NCI-H1417 treated with DMSO at 0.1 percent for 48 hours (cell line): Measurements from ENCODE around the gene ZNF132.
A peak's percentile ranks its signal among the peaks of the same experiment; 100 is the strongest.
"Not testable (repeated sequence)": the region's sequence is repeated elsewhere in the genome, so short reads cannot be mapped to it uniquely, and the experiment has no call there.

Experiments used
- DNase-seq: peaks from one replicate; lab custom pipeline; 2025; lab: John Stamatoyannopoulos, UW

Gene ZNF132

DNA sequence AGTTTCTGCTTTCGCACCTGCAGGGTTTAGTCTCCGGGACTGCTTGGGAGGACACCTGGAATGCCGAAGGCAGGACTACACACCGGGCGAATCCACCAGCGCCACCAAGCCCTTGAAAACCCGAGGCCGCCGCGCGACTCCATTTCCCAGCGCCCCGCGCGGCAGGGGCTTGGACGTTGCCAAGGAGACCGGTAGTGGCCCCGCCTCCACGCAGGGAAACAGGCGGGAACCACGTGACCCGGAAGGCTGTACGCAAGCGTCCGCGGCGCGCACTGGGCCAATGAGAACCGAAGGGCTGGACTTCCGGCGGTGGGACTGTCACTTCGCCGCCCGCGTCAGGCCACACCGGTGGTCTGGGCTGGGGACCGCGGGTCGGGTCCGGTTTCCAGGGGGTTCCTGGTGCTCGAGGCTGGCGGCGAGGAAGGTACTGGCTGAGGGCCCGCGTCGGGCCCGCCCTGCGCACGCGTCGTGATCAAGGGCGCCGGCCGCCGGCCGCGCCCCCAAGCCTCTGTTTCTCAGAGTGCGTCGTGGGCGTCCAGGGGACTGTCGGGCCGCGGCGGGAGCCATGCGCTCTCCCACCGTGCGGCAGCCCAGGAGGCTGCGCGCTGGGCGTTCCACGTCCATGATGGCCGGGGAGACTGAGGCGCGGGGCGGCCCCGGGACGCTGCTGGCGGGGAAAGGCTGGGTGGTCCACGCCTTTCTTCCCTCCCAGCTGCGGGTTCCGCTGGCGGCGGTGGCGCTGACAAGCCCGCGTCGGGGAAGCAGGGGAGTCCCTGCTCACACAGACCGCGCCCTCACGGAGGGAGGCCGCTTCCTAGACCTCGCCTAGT is 27.0 kb upstream of the ZNF132 start, which contains the start of gene ZNF324:
Gene ZNF324, plus strand, starts transcription at position 321 of the 830 bp plus-strand sequence. CDS start 2,106 bp downstream, outside the sequence.
- DNase-seq = peak; percentile 74

DNA sequence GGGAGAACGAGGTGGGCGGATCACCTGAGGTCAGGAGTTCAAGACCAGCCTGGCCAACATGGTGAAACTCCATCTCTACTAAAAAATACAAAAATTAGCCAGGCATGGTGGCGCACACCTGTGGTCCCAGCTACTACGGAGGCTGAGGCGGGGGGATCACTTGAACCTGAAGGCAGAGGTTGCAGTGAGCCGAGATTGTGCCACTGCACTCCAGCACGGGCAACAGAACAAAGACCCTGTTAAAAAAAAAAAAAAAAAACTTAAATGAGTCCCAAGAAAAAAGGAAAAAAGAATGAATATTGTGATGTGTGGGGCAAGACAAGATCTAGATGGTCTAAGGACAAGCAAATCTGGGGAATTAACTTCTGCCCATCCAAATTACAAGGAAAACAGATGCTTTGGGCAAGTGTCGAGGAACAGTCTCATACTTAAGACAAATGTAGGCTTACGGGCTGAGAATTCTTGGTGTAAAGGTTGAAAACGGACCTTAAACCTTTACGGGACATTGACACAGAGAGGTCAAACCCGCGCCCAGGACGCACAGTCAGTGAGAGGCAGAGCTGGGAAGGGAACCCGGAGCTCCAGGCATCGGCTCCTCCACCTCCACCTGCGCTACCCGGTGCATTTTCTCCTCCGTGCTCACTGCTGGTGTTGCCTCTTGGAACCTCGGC is 26.3 kb upstream of the ZNF132 start:
- no peak for DNase-seq

DNA sequence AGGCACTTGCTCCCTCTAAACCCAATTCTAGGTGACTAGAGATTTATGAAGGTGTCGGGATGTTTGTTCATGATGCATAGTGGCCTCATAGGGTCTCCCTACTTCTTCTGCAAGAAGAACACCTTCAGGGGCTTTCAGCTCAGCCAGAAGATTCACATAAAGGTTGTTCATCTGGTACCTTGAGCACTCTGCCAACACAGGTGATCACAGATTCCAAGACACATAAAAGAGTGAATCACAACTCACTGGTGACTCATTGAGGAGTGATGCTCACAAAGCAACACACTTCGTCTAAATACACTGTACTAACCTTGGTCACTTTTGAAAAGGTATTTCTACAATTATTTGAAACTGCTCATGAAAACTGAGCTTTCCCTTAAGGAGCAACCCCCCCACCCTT is 20.1 kb upstream of the ZNF132 start:
- DNase-seq = no peak

DNA sequence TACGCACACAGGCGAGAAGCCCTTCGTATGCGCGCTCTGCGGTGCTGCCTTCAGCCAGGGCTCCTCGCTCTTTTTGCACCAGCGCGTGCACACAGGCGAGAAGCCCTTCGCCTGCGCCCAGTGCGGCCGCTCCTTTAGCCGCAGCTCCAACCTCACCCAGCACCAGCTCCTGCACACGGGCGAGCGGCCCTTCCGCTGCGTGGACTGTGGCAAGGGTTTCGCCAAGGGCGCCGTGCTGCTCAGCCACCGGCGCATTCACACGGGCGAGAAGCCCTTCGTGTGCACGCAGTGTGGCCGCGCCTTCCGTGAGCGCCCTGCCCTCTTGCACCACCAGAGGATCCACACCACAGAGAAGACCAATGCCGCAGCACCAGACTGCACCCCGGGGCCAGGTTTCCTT is 16.2 kb upstream of the ZNF132 start:
- no peak for DNase-seq

DNA sequence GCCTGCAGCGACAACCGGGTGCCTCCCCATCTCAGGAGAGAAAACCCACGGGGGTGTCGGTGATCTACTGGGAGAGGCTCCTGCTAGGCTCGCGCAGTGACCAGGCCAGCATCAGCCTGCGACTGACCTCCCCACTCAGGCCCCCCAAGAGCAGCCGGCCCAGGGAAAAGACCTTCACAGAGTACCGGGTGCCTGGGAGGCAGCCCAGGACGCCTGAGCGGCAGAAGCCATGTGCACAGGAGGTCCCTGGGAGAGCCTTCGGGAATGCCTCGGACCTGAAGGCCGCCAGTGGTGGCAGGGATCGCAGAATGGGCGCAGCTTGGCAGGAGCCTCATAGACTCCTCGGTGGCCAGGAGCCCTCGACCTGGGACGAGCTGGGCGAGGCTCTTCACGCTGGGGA is 15.4 kb upstream of the ZNF132 start:
- no peak for DNase-seq

DNA sequence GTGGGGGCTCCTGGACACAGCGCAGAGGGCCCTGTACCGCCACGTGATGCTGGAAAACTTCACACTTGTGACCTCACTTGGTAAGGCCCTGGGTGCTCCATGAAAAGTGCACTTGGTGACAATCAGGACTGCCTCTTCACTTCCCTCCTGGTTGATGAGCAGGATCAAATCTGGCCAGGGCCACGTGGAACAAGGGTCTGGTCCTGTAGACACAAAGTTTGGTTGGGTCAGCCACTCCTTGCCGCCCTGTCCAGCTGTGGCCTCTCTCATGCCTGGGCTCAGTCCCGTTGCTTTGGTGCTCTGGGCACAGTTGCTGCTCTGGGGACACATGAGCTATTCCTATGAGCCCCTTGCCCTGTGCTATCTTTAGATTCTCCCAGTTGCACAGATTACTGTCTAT is 13.8 kb upstream of the ZNF132 start:
- DNase-seq = no peak

DNA sequence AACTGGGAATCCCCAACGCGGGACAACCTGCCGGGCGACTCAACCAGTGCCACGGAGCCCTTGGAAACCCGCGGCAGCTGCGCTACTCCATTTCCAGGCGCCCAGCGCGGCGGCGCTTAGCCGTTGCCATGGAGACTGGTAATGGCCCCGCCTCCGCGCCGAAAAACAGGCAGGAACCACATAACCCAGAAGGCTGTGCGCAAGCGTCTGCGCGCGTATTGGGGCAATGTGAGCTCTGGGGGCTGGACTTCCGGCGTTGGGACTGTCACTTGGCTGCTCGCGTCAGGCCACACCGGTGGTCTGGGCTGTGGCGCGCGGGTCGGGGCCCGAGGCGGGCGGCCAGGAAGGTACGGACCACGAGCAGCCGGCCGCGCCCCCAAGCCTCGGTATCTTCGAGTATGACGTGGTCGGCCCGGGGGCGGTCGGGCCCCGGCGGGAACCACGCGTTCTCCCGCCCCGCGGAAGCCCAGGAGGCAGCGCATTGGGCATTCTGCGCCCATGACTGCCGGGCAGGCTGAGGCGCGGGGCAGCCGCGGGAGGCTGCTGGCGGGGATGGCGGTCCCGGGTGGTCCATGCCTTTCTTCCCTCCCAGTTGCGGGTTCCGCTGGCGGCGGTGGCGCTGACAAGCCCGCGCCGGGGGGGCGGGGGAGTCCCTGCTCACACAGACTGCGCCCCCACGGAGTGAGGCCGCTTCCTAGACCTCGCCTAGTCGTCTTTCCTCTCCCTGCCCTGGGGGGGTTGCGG is 11.6 kb upstream of the ZNF132 start, which contains the start of gene ZNF324B:
Gene ZNF324B, plus strand, starts transcription at position 265 of the 744 bp plus-strand sequence. CDS start 2,080 bp downstream, outside the sequence.
- DNase-seq = peak; percentile 68

DNA sequence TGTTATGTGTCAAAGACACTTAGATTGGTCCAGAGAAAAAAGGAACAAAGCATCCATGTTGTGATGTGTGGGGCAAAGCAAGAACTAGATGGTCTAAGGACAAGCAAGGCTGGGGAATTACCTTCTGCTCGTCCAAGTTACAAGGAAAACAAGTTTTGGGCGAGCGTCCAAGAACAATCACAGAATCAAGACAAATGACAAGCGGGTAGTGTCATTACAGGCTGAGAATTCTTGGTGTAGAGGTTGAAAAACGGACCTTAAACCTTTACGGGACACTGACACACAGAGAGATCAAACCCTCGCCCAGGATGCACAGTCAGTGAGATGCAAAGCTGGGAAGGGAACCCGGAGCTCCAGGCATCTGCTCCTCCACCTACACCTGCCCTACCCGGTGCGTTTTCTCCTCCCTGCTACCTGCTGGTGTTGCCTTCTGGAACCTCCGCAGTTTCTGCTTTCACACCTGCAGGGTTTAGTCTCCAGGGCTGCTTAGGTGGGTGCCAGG is 11.0 kb upstream of the ZNF132 start:
- no peak for DNase-seq

DNA sequence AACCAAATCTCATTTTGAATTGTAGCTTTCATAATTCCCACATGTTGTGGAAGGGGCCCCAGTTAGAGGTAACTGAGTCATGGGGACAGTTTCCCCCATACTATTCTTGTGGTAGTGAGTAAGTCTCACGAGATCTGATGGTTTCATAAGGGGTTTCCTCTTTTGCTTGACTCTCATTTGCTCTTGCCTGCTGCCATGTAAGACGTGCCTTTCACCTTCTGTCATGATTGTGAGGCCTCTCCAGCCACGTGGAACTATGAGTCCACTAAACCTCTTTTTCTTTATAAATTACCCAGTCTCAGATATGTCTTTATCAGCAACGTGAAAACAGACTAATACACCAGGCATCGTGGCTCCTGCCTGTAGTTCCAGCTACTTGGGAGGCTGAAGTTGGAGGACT is 10.0 kb upstream of the ZNF132 start:
- not testable (repeated sequence) for DNase-seq

DNA sequence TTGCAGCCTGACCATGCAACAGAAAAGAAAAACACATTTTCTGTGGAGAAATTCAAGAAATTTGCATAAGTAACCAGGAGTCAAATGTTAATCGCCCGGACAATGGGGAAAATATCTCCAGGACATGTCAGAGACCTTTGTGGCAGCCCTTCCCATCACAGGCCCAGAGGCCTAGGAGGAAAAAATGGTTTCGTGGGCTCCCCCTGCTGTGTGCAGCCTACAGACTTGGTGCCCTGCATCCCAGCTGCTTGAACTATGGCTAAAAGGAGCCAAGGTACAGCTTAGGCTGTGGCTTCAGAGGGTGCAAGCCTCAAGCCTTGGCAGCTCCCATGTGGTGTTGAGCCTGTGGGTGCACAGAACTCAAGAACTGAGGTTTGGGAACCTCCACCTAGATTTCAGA is 8.9 kb upstream of the ZNF132 start:
- not testable (repeated sequence) for DNase-seq

DNA sequence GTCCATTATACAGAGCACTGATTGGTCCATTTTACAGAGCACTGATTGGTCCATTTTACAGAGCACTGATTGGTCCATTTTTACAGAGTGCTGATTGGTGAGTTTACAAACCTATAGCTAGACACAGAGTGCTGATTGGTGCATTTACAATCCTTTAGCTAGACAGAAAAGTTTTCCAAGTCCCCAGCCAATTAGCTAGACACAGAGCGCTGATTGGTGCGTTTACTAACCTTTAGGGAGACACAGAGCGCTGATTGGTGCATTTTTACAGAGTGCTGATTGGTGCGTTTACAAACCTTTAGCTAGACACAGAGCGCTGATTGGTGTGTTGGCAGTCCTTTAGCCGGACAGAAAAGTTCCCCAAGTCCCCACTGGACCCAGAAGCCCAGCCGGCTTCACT is 3.0 kb upstream of the ZNF132 start:
- not testable (repeated sequence) for DNase-seq

DNA sequence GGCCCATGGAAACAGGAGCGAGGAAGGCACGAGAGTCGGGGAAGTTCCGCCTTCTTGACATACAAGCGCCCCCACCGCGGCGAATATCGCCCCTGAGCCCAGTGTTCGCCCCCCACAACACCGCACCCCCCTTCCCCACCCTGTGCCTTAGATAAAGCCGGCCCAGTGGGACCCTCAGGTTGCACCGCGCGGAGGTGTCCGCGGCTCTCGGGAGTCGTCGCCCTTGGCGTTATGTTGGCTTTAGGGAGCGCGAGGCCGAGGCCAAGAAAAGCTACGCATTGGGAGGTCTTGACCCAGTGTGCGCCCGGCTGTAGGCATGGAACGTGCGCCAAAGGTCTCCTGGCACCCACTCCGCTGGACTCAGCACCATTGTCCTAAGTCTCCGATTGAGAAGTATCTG is 603 bp upstream of the ZNF132 start:
- DNase-seq = no peak

DNA sequence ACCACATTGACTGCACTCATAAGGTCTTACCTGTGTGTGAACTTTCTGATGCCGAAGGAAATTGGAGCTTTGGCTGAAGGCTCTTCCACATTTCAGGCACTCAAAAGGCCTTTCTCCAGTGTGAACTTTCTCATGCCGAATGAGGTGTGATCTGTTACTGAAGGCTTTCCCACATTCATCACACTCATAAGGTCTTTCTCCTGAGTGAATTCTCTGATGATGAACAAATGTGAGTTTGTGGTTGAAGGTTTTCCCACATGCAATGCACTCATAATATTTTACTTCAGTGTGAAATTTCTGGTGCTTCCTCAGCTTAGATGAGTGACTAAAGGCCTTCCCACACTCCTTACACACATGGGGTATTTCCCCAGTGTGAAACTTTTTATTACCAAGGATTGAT is 5.7 kb downstream of the ZNF132 start:
- DNase-seq = no peak

DNA sequence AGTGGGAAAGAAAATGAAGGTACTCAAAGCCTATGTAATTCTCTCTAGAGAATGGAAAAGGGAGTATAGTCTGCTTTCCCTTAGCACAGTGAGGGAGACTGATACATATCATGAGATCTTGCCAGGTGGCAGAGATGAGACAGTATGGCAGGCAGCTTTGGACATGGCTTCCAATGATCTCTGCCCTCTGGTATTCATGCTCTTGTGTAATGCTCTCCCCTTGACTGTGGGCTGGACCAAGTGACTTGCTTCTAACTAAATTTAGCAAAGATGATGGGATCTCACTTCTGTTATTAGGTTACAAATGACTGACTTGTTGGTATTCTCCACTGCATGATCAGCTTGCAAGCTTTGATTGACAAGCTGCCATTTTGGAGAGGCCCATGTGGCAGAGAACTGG is 10.2 kb downstream of the ZNF132 start:
- no peak for DNase-seq

DNA sequence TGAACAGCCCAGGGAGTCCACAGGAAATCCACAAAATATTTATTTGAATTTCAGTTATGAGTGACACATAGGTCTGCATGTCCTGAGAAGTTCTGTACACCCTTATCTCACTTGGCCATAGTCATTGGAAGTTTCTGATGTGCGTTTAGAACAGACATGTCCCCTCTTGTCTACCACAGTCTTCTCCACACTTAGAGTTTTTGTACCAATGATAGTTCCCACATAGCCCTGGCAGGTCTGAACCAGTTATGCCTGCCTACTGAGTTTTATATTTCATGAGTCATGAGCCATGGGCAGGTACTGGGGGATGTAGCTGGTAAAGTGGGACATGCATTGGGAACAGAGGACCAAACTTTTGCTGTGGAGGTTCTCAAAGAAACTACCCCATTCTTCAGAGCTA is 11.3 kb downstream of the ZNF132 start:
- no peak for DNase-seq

DNA sequence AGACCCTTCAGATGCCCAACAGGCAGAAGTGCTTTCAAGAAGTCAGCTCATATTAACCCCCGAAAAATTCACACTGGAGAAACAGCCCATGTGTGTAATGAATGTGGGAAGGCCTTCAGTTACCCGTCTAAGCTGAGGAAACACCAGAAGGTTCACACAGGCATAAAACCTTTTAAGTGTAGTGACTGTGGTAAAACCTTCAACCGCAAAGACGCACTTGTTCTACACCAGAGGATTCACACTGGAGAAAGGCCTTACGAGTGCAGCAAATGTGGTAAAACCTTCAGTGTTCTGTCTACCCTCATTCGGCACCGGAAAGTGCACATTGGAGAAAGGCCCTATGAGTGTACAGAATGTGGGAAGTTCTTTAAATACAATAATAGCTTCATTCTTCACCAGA is 22.9 kb downstream of the ZNF132 start:
- no peak for DNase-seq

DNA sequence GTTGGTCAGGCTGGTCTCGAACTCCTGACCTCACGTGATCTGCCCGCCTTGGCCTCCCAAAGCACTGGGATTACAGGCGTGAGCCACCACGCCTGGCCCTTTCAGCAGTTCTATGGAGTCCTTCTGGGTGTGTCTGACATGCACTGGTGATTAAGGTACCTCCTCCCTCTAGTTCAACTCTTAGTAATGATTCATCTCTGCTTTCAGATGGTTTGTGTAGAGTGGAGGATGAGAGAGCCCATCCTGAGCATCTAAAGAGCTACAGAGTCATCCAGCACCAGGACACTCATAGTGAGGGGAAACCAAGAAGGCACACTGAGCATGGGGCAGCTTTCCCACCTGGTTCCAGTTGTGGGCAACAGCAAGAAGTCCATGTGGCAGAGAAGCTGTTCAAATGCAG is 23.3 kb downstream of the ZNF132 start:
- DNase-seq = no peak

DNA sequence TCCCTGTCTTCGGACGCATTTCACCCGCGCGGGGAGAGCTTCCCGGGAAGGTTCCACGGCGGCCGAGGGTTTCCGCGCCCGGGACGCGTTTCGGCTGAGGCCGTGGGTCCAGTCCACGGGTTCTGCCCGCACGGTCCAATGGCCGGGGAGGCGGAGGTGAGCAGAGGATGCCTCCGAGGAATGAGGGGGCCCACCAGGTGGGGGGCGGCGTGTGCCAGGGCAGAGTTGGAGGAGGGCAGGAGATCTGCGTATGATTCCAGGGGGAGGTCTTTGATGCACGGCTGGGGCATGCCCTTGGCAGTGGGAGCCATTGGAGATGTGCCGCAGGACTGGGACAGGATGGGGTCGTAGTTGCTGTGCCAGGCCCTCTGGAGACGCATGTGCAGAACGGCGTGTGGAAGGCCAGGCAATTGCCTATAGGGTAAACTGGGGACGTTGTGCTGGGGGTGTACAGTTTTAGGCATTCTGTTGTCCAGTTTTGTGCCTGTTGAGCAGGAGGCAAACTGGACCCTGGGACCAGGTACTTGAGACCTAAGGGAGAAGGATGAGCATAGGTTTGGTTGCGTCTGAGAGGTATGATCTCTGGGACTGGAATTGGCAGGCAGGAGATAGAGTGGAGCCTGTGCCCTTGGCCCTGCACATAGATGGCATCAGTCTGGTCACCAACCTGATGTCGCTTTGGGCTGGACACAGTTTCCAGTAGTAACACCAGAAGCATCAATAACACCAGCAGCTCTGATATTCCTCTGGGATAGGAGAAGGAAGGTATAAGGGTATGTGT is 30.8 kb downstream of the ZNF132 start:
- DNase-seq = no peak

DNA sequence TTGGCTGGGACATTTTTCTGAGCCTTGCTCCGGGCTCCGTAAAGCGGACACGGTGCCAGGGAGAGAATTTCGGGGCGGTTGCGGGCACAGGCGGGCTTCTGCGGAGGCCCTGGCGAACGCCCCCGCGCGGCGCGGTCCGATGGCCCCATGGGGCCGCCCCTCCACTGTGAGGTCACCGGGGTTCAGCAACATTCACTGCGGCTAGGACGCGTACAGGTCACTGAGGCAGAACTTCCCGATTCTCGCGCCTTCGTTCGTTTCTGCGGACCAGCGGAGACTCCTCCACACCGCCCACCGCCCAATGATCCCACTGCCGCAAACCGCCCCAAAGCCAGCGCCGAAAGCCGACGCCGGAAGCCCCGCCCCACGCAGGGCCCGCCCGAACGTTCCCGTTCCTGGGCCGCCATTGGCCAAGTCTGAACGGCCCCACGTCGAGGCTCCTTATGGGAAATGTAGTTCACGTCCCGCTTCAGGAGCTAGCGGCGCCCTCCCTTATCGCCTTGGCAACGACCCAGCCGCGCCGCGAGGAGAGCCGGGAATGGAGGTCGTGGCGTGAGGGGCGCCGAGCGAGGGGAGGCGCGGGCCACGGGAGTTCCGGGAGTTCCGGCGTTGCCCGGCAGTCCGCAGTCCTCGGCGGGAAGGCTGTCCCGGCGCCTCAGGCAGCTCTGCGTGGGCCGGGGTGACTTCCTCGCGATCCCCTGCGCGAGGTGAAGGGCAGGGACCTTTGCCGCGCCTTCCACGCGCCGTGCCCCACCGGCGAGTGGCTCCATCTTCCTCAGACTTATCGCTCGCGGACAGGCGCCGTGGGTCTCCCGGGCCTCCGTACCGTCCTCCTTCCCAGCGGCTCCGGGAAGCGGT is 31.6 kb downstream of the ZNF132 start, which contains the start of gene ZNF584:
Gene ZNF584, plus strand, starts transcription at position 498 of the 858 bp plus-strand sequence. CDS start 499 bp downstream, outside the sequence.
- peak; percentile 45 for DNase-seq

DNA sequence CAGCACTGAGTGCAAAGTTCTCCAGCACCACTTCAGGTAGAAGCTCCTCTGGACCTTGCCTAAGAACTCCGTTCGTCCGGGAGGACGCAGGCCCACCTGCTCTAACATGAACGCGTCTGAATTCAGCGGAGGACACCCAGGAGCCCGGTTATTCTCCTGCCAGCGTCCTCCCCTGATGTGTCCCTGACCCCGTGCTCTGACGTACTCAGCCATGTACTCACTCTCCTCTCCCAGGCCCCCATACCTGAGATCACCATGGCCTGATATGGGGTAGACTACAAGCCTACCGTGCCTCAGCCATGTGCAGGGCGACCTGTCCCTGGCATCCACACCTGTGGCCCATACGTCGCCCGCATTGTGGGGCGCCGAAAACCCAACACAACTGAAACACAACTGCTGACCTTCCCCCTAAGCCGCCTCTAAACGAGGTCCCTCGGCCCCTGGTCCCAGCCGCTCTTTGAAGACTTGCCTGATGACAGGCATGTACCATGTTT is 32.2 kb downstream of the ZNF132 start:
- DNase-seq = no peak
